ENCODE data around the gene P4HA2.

P4HA2 gene

GRCh38 chr5:132184588-132184987, 43.1 kb downstream of the P4HA2 start:
- no peak for DNase-seq (ENCODE audit: low read depth)
- H3K4me3 ChIP-seq (ENCODE audit: low read length): no peak overlapping the region
- no peak for TF ChIP-seq CTCF (conservative IDR thresholded peaks at IDR 0.05; ENCODE audit: low read depth, low read length)

DNA sequence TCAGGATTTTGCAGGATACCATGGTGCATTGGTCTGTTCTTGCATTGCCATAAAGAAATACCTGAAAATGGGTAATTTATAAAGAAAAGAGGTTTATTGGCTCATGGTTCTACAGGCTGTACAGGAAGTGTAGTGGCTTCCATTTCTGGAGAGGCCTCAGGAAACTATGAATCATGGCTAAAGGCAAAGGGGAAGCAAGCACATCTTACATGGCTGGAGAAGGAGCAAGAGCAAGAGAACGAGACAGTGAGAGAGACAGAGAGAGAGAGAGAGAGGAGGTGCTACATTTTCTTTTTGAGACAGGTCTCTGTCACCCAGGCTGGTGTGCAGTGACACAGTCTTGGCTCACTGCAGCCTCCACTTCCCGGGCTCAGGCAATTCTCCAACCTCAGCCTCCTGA, 43.9 kb downstream of the P4HA2 start:
- no peak for DNase-seq (ENCODE audit: low read depth)
- TF ChIP-seq CTCF (conservative IDR thresholded peaks at IDR 0.05; ENCODE audit: low read depth, low read length): no peak
- H3K4me3 ChIP-seq (ENCODE audit: low read length): no peak overlapping the region

DNA sequence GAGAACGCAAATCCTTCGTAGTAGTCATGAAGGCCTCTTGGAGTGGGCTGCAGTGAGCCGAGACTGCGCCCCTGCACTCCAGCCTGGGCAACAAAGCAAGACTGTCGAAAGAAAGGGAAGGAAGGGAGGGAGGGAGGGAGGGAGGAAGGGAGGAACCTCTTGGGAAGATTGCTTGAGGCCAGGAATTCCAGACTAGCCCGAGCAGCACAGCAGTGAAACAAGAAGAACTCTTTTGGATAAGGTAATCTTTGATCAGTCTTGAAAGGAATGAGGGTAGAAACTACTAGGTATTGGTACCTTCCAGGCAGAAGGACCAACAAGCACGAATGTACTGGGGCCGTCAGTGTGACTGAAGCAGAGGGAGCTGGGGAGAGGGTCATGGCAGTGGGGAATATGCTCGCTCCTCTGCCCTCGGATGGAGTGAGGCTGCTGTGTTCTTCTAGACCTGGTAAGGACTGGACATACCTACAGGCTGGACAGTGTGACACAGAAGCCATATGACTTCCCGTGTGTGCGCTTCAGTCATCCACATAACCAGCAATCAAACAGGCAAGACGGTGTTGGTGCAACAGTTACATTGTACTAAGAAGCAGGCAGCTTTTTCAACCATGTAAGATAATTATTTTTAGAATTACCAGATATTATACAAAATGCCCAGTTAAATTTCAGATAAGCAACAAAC, 45.2 kb downstream of the P4HA2 start:
- H3K4me3 ChIP-seq (ENCODE audit: low read length): no peak overlapping the region
- no peak for TF ChIP-seq CTCF (conservative IDR thresholded peaks at IDR 0.05; ENCODE audit: low read depth, low read length)
- DNase-seq (ENCODE audit: low read depth): no peak

DNA sequence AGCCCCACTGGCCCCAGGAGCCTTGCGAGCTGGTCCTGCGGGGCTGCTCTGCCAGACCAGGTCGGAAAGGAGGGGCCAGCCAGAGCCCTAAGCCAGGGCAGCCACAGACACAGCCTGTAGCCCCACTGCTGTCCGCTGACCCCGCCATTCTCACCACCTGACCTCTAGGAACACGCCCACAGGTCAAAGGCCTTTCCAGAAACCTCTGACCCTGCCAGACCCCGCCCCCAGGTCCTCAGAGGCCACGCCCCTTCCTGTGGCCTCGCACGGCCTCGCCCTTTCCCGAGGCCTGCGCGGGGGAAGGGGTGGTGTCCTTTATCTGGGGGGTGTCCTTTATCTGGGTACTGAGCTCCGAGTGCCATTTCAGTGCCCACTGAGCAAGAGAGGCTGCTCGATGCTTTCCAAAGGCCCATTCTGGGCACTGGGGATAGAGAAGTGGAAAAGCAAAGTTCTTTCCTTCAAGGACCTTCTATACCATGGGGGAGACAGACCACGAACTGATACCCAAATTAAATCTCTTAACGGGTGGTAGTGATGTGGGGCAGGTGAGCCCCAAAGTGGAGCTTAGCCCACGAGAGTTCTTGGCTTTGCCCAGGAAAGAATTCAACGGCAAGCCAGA, 46.5 kb downstream of the P4HA2 start:
- no peak overlapping the region for H3K4me3 ChIP-seq (ENCODE audit: low read length)
- no peak for DNase-seq (ENCODE audit: low read depth)
- no peak for TF ChIP-seq CTCF (conservative IDR thresholded peaks at IDR 0.05; ENCODE audit: low read depth, low read length)

DNA sequence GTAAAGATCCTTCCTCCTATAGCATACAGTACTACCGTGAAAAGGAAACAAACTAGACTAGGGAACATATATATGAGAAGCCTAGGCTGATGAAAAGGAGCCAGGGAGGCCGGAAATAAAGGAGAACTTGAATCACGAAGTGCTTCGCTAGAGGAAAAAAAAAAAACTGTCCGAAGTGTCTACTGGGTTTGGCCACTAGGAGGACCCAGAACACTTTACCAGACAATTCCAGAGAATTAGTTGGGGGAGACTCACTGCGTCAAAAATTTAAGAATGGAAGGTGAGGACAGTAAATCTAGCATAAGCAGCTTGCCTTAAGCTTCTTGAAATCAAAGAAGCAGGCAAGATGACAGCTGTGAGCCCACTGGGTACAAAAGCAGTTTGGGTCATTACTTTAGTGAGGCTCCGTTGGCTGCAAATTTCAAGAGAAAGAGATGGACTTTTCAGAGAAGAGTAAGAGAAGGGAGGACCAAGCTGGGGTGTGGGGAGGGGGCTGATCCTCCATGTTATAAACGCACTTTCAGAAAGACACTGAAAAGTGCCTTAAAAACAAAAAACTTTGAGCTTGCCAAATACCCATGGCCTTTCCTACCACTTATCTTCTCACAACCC, 47.4 kb downstream of the P4HA2 start:
- H3K4me3 ChIP-seq (ENCODE audit: low read length): no peak overlapping the region
- DNase-seq (ENCODE audit: low read depth): peak; percentile 3
- TF ChIP-seq CTCF (conservative IDR thresholded peaks at IDR 0.05; ENCODE audit: low read depth, low read length): peak; percentile 82

- no peak overlapping the region for H3K4me3 ChIP-seq (ENCODE audit: low read length)
- no peak for DNase-seq (ENCODE audit: low read depth)
- no peak for TF ChIP-seq CTCF (conservative IDR thresholded peaks at IDR 0.05; ENCODE audit: low read depth, low read length)
Observed at GRCh38 chr5:132179405-132179804, 48.2 kb downstream of the P4HA2 start.

Measured in retinal pigment epithelial cell (primary cell).